Breast epithelium (tissue), 4 donors: ENCODE data around the gene ASCC3. TPM values are rescaled to one million over a fixed set of nuclear protein-coding genes. Genes with fewer than 3 reads are reported as not detected.

Experiments
- DNase-seq, 2 donors: peaks; one replicate each; pipeline ENCODE4 v3.0.0-alpha.2; 2019; ENCODE audit warnings: low spot score in 2 of 2
- H3K27ac ChIP-seq, 2 donors: fragments of 200-600 bp; sonication (generic) in 1 of 2; one replicate each; pipeline ENCODE4 v1.5.1; 2016 to 2019; ENCODE audit warnings: mild to moderate bottlenecking in 1 of 2
- H3K27me3 ChIP-seq, 2 donors: fragments of 200-600 bp; sonication (generic) in 1 of 2; one replicate each; pipeline versions ENCODE4 v1.5.1 to v1.6.0; 2017 to 2019; ENCODE audit warnings: control low read depth in 1 of 2, mild to moderate bottlenecking in 1 of 2
- H3K36me3 ChIP-seq: fragments of 200-600 bp; one replicate; pipeline ENCODE4 v1.5.1; 2019
- H3K4me1 ChIP-seq, 2 donors: fragments of 200-600 bp; sonication (generic); one replicate each; pipeline ENCODE4 v1.5.1; 2016 to 2019; ENCODE audit warnings: control low read depth in 1 of 2
- H3K4me3 ChIP-seq, 3 donors: fragments of 200-600 bp; sonication (generic); 1 replicate in 2 of 3; 2 replicates in 1 of 3; pipeline ENCODE4 v1.5.1; 2016 to 2019; ENCODE audit warnings: mild to moderate bottlenecking in 3 of 3, moderate library complexity in 2 of 3
- H3K9me3 ChIP-seq, 2 donors: fragments of 200-600 bp; sonication (generic) in 1 of 2; one replicate each; pipeline ENCODE4 v1.5.1; 2016 to 2019; ENCODE audit warnings: control low read depth in 1 of 2
- CTCF ChIP-seq, 3 donors: fragments of 450-650 bp; IDR thresholded peaks; one replicate each; pipeline ENCODE4 v1.5.1; 2016 to 2017; ENCODE audit warnings: antibody characterized with exemption in 3 of 3, mild to moderate bottlenecking in 3 of 3, moderate library complexity in 3 of 3
- POLR2A ChIP-seq: fragments of 450-650 bp; IDR thresholded peaks from one replicate; pipeline ENCODE4 v1.6.1; 2016; ENCODE audit warnings: antibody characterized with exemption, mild to moderate bottlenecking, moderate library complexity
- POLR2AphosphoS5 ChIP-seq, 3 donors: sonication (generic); formaldehyde crosslinking; IDR thresholded peaks; one replicate each; pipeline ENCODE4 v1.6.1; 2017; ENCODE audit warnings: antibody characterized with exemption in 3 of 3
- intact Hi-C: fragments of 100-400 bp; cut with DNase I; formaldehyde crosslinking; loops from one replicate; pipeline ENCODE4 v1.15.1; 2023; ENCODE audit warnings: low total_unique reads
- total RNA-seq, 3 donors: library from RNA; depleted of rRNA; stranded (reverse); fragments of >200 nt; gene quantifications; one replicate each; pipeline ENCODE4 v1.1.0, GENCODE V29; 2016

Gene ASCC3
- total RNA-seq, 3 donors from 2014 or later = 23.5 to 49.3 (median 44.6) TPM

GRCh38 chr6:100553243-100553642, 327.9 kb downstream of the ASCC3 start:
- Histone ChIP-seq H3K27me3 (no peaks in the 10 kb centered on the region), H3K9me3 (no peaks in the 10 kb centered on the region), H3K4me1 (no peaks in the 10 kb centered on the region), H3K27ac (no peak overlapping the region), H3K36me3 (no peaks in the 10 kb centered on the region), H3K4me3 (no peak overlapping the region)
- no peak for TF ChIP-seq POLR2AphosphoS5 (IDR thresholded peaks at IDR 0.05)
- no peak for TF ChIP-seq POLR2A
- no peak for TF ChIP-seq CTCF (IDR thresholded peaks at IDR 0.05)
- DNase-seq = no peak
- intact Hi-C loops = no loop called here

GRCh38 chr6:100549406-100550167, 331.5 kb downstream of the ASCC3 start:
- TF ChIP-seq POLR2A (no peak), POLR2AphosphoS5 (IDR thresholded peaks at IDR 0.05) (no peak), CTCF (IDR thresholded peaks at IDR 0.05) (no peak)

GRCh38 chr6:100538086-100538485, 343.0 kb downstream of the ASCC3 start:
- intact Hi-C loops = no loop called here
- Histone ChIP-seq H3K27ac (no peak overlapping the region), H3K36me3 (peaks cover 3% of the 10 kb centered on the region), H3K27me3 (no peaks in the 10 kb centered on the region), H3K4me1 (no peaks in the 10 kb centered on the region), H3K9me3 (peaks cover 0 to 4% of the 10 kb centered on the region in 2 donors), H3K4me3 (no peak overlapping the region)
- no peak for DNase-seq
- TF ChIP-seq POLR2A (no peak), POLR2AphosphoS5 (IDR thresholded peaks at IDR 0.05) (no peak), CTCF (IDR thresholded peaks at IDR 0.05) (no peak)

More at GRCh38 chr6:100549406-100550167, 331.5 kb downstream of the ASCC3 start:
- Histone ChIP-seq H3K36me3 (no peaks in the 10 kb centered on the region), H3K4me3 (no peak overlapping the region), H3K27ac (no peak overlapping the region), H3K9me3 (no peaks in the 10 kb centered on the region), H3K4me1 (no peaks in the 10 kb centered on the region), H3K27me3 (no peaks in the 10 kb centered on the region)
- intact Hi-C loops = no loop called here
- no peak for DNase-seq

GRCh38 chr6:100518588-100518987, 362.5 kb downstream of the ASCC3 start:
- Histone ChIP-seq H3K4me3 (no peak overlapping the region), H3K9me3 (no peaks in the 10 kb centered on the region), H3K27me3 (no peaks in the 10 kb centered on the region), H3K4me1 (no peaks in the 10 kb centered on the region), H3K27ac (no peak overlapping the region), H3K36me3 (no peaks in the 10 kb centered on the region)
- no peak for TF ChIP-seq POLR2AphosphoS5 (IDR thresholded peaks at IDR 0.05)
- TF ChIP-seq CTCF (IDR thresholded peaks at IDR 0.05) = no peak
- TF ChIP-seq POLR2A = no peak
- intact Hi-C loops = no loop called here
- no peak for DNase-seq

GRCh38 chr6:100517633-100518032, 363.5 kb downstream of the ASCC3 start:
- no peak overlapping the region for H3K4me3 ChIP-seq
- intact Hi-C loops = no loop called here
- H3K9me3 ChIP-seq = no peaks in the 10 kb centered on the region
- TF ChIP-seq POLR2A (no peak), CTCF (IDR thresholded peaks at IDR 0.05) (no peak), POLR2AphosphoS5 (IDR thresholded peaks at IDR 0.05) (no peak)
- H3K4me1 ChIP-seq = no peaks in the 10 kb centered on the region
- no peaks in the 10 kb centered on the region for H3K27me3 ChIP-seq
- H3K27ac ChIP-seq = no peak overlapping the region
- H3K36me3 ChIP-seq = no peaks in the 10 kb centered on the region
- DNase-seq = no peak
